ENCODE data around the gene DGKH. TPM values are rescaled to one million over a fixed set of nuclear protein-coding genes. Genes with fewer than 3 reads are reported as not detected.

Gene DGKH
- total RNA-seq, 1 donor from 2014 or later, result 1.1 TPM

GRCh38 chr13:42271337-42272114, 223.1 kb downstream of the DGKH start:
- DNase-seq (ENCODE audit: low spot score), result peak; percentile 95
- peak; percentile 91 for ATAC-seq

- ATAC-seq (peak; percentile 54), DNase-seq (ENCODE audit: low spot score) (no peak)
Observed at GRCh38 chr13:42272115-42272803, 223.8 kb downstream of the DGKH start, which contains the start of gene AKAP11. AKAP11 (plus strand) TSS chr13:42272152; CDS start chr13:42286349, 14,197 bp downstream.

GRCh38 chr13:42272804-42273175, 224.3 kb downstream of the DGKH start:
- DNase-seq (ENCODE audit: low spot score), result no peak
- ATAC-seq, result no peak

- ATAC-seq (no peak), DNase-seq (ENCODE audit: low spot score) (no peak)
Observed at GRCh38 chr13:42274386-42275097, 226.1 kb downstream of the DGKH start.

- ATAC-seq (no peak), DNase-seq (ENCODE audit: low spot score) (no peak)
Observed at GRCh38 chr13:42275098-42275471, 226.6 kb downstream of the DGKH start.

GRCh38 chr13:42275506-42275905, 227.1 kb downstream of the DGKH start:
- DNase-seq (ENCODE audit: low spot score) (no peak), ATAC-seq (no peak)

GRCh38 chr13:42276683-42277082, 228.2 kb downstream of the DGKH start:
- ATAC-seq (no peak), DNase-seq (ENCODE audit: low spot score) (no peak)

GRCh38 chr13:42277618-42278276, 229.3 kb downstream of the DGKH start:
- no peak for ATAC-seq
- DNase-seq (ENCODE audit: low spot score), result no peak

GRCh38 chr13:42279080-42279479, 230.6 kb downstream of the DGKH start:
- ATAC-seq, result no peak
- no peak for DNase-seq (ENCODE audit: low spot score)

- DNase-seq (ENCODE audit: low spot score) (no peak), ATAC-seq (no peak)
Observed at GRCh38 chr13:42279986-42280385, 231.5 kb downstream of the DGKH start.

- ATAC-seq (no peak), DNase-seq (ENCODE audit: low spot score) (no peak)
Observed at GRCh38 chr13:42280537-42280936, 232.1 kb downstream of the DGKH start.

GRCh38 chr13:42283574-42283973, 235.1 kb downstream of the DGKH start:
- DNase-seq (ENCODE audit: low spot score) (no peak), ATAC-seq (no peak)

GRCh38 chr13:42284068-42284467, 235.6 kb downstream of the DGKH start:
- ATAC-seq (no peak), DNase-seq (ENCODE audit: low spot score) (no peak)

Other genes starting within 250 kb of the DGKH start
- gene VWA8, start 87.5 kb upstream of the DGKH start, total RNA-seq, result 24.8 TPM
- gene AKAP11, start 223.5 kb downstream of the DGKH start, total RNA-seq, result 8.0 TPM

Measured in left lobe of liver (tissue), 2 donors.